RWPE1 (cell line): ENCODE measurements around the gene OR5T3.

Experiments used
- CTCF ChIA-PET: fragments of 350-600 bp; sonication (Branson Sonifier 250); formaldehyde crosslinking; extraction: SDS; loops from one replicate; lab custom pipeline; 2021; lab: Yijun Ruan, JAX
- POLR2A ChIA-PET: fragments of 400-600 bp; formaldehyde crosslinking; extraction: SDS; loops from one replicate; lab custom pipeline; 2020; ENCODE audit warnings: antibody characterized with exemption; ENCODE audit not compliant: low non-redundant PET; lab: Yijun Ruan, JAX
- DNase-seq: peaks from one replicate; pipeline ENCODE4 v3.0.0; 2012; ENCODE audit warnings: low spot score
- H3K27ac ChIP-seq: fragments of 450-650 bp; 2 replicates; pipeline ENCODE4 v1.5.1; 2017
- CTCF ChIP-seq: fragments of 450-650 bp; conservative IDR thresholded peaks from 2 replicates; pipeline ENCODE4 v1.5.1; 2017; ENCODE audit warnings: low read depth, mild to moderate bottlenecking

The OR5T3 gene

GRCh38 chr11:56292154-56292553 lies 40.1 kb downstream of the OR5T3 start, which contains the start of gene OR8H1:
TSS of gene OR8H1 (minus strand) at chr11:56292254. CDS start at chr11:56291062, 1,192 bp downstream.
- DNase-seq, result no peak
- no peak within 1 kb of the TSS for H3K27ac ChIP-seq
- ChIA-PET CTCF (no interaction called here), POLR2A (no interaction called here)
- no peak for TF ChIP-seq CTCF

GRCh38 chr11:56296898-56297297 lies 44.8 kb downstream of the OR5T3 start:
- H3K27ac ChIP-seq, result no peak overlapping the region
- ChIA-PET CTCF (no interaction called here), POLR2A (no interaction called here)
- no peak for TF ChIP-seq CTCF
- no peak for DNase-seq
